HG03432 (cell line): ENCODE results near the gene SPTLC2.
"Not testable (repeated sequence)": the region's sequence is repeated elsewhere in the genome, so short reads cannot be mapped to it uniquely, and the experiment has no call there.

Experiments
- ATAC-seq: cut with Tn5 transposase; IDR thresholded peaks from one replicate; pipeline ENCODE4 v1.9.1; 2021; ENCODE audit warnings: mild to moderate bottlenecking, moderate library complexity; ENCODE audit not compliant: unreplicated experiment

The SPTLC2 gene

DNA sequence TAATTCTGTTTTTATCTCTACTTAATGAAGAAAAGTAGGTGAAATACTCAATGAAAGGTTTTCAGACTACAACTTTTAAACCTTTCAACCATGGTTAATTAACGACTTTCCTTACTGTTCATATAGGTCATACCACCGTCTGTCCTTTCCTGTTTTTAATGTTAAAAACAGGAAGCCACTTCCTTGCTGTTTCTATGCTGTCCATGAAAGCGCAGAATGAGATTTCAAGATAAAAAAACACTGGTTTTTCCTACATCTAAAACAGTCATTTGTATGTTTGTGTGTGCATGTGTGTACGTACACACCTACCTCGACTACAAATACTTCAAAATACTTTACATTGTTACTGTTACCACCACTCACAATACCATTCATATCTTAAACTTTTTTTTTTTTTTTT is 27.3 kb downstream of the SPTLC2 start:
- ATAC-seq: no peak

DNA sequence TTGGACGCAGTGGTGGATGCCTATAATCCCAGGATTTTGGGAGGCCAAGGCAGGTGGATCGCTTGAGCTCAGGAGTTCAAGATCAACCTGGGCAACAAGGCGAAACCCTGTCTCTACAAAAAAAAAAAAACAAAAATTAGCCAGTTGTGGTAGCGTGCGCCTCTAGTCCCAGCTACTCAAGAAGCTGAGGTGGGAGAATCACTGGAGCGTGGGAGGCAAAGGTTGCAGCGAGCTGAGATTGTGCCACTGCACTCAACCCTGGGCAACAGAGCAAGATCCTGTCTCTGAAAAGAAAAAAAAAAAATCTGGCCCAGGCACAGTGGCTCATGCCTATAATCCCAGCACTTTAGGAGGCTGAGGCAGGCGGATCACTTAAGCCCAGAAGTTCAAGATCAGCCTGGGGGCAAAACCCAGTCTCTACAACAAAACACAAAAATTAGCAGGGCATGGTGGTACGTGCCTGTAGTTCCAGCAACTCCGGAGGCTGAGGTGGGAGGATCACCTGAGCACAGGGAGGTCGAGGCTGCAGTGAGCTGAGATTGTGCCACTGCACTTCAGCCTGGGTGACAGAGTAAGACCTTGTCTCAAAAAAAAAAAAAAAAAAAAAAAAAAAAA is 27.9 kb downstream of the SPTLC2 start:
- not testable (repeated sequence) for ATAC-seq

DNA sequence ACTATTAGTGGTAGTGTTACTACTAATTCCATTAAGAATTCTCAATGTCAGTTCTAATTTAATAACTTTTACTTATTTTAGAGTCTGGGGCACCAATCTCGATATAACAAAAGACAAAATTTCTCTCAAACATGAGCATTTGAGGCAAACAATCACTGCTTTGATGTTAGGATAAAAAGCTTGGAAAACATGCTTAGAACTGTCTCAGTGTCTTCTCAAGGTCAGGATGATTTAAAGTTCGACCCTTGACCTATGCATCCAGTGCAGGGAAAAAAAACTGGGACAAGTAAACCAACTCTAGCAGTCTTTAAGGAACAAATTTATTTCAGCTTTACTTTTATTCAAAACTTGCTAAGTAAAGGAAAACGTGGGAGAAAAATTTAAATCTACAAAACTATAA is 31.1 kb downstream of the SPTLC2 start:
- ATAC-seq: no peak

DNA sequence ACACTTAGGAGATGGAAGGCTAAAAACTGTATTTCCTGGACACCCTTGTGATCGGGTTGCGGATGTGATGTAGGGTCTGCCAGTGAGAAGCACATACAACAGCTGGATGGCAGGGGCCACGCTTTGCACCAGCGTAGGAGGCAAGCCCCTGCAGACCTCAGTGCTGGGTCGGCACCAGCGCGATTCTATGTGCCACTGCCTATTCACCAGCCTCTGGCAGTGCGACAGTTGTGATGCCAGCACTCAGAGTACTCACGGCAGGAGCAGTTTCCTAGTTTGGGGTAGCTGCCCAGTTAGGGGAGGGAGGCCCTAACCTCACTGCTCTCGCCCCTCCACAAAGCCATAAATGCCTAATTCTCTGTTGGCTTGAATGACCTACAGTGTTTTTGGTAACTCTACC is 31.6 kb downstream of the SPTLC2 start:
- no peak for ATAC-seq

- no peak for ATAC-seq
These were observed 32.8 kb downstream of the SPTLC2 start for GRCh38 chr14:77583657-77584056.

- no peak for ATAC-seq
These were observed 33.9 kb downstream of the SPTLC2 start for GRCh38 chr14:77582511-77582910.

- peak; percentile 97 for ATAC-seq
These were observed 35.4 kb downstream of the SPTLC2 start for GRCh38 chr14:77580964-77581505.

GRCh38 chr14:77580477-77580876 is 36.0 kb downstream of the SPTLC2 start:
- peak; percentile 26 for ATAC-seq

DNA sequence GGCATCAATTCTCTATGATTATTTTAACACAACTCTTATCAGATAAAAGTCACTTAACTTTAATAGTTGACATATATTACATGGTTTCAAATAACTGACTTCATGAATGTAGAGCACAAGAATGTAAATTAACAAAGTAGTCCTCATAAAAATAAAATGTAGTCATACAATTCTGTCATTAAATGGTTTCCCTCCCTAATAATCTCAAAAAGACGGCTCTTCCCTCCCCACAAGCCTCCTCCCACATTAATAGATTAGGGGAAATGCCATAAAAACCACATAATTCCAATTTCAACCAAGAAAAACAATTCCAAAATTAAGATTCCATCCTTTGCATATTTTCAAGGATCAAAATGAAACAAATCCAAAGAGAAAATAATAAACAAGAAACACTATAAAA is 36.7 kb downstream of the SPTLC2 start:
- no peak for ATAC-seq

- ATAC-seq: no peak
These were observed 37.4 kb downstream of the SPTLC2 start for GRCh38 chr14:77579065-77579464.

GRCh38 chr14:77574446-77575115 is 41.9 kb downstream of the SPTLC2 start:
- no peak for ATAC-seq

GRCh38 chr14:77573964-77574363 is 42.5 kb downstream of the SPTLC2 start:
- ATAC-seq: no peak

DNA sequence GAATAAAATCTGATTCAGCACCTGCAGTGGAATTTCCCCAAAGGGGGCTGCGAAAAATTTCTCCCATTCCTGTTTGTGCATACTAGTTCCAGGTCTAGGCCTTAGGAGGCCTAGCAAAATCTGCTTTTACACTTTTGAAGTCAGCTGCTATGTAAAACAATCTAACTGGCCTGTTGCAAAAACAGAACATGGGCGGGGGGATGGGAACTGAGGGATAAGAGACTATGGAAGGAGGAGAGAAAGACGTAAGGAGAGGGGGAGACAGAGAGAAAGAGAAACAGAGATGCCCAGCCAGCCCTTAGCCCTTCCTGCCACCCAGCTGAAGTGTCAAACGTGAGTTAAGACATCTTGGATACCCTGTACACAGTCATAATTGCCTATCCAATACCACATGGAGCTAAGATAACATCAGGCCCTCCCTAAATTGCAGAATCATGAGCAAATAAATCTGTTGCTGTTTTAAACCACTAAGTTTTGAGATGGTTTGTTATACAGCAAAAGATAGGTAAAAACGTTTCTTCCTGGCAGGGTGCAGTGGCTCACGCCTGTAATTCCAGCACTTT is 45.6 kb downstream of the SPTLC2 start:
- ATAC-seq: no peak

GRCh38 chr14:77565994-77566305 is 50.5 kb downstream of the SPTLC2 start:
- ATAC-seq: no peak

DNA sequence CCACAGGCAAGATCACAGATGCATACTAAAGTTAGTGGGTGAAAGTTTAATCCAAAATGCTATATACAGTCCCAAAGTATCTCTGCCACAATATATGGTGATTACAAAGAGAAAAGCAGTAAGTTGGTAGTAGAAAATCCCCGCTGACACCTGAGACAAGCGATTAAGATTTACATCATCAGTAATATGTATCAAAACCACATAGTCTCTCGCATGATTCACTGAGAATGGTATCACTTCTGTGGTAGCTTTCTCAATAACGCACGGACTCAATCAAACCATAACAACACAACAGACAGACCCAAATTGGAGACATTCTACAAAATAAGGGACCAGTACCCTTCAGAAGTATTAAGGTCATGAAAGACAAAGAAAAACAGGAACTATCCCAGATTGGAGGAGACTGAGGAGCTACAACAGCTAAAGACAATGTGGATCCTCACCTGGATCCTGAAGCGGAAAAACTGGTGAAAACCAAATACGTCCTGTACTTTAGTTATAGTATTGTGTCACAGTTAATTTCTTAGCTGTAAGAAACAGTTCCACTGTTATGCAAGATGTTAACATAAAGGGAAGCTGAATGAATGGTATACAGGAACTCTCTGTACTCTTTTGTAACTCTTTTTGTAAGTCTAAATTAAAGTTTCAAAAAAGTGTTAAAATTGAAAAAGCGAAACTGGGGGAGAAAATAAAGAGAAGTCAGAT is 51.0 kb downstream of the SPTLC2 start:
- ATAC-seq: no peak

DNA sequence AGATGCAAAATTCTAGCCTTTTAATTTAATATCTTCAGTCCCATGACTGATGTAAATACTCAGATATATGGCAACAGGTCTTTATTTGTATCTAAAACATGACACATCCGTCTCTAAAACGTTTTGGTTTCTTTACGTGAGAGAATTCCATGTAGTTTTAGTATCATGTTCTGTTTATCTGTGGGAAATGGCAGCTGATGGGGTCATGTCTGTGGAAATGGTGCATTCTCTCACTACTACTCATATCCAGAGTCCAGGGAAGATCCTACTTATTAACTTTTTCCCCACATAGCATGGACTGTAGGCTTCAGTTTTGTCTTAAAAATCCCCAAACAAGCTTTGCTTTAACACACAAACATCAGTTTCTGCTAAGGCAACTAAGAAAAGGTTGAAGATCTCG is 53.8 kb downstream of the SPTLC2 start:
- ATAC-seq: no peak

GRCh38 chr14:77561881-77562280 is 54.6 kb downstream of the SPTLC2 start:
- ATAC-seq: no peak

GRCh38 chr14:77559381-77559780 is 57.1 kb downstream of the SPTLC2 start:
- no peak for ATAC-seq

DNA sequence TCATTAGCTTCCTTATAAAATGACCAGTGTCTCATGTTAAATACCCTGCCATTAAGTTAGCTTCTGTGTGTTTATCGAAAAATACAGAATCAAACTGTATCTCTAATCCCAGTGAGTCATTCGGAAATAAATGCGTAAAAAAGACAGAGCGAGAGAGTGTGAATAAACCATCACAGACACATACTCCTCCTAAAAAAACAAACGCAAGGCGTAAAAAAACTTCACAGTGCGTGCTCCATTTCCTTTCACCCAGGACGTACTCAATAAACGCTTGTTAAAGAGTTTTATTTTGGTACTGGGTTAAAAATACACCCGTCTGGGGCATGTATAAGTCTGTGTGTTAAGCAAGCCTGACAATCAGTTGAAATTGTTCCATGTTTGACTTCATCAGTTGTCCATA is 59.0 kb downstream of the SPTLC2 start:
- no peak for ATAC-seq

DNA sequence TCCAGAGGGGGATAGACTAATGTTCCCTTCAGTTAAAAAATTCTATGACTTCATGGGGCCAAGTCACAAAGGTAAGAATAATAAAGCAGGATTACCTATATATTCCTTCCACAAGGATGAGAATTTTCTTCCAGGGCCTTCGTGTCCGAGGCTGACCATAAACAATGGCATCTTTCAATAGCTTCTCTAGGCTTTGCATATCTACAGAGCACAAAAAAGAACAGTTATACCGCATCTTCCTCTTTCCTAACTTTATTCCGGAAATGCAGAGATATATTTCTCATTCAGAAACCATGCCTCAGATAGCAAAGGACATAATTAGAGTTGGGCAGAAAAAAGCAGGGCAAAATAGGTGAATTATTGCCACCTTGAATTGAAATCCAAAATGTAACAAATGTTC is 59.5 kb downstream of the SPTLC2 start:
- no peak for ATAC-seq

DNA sequence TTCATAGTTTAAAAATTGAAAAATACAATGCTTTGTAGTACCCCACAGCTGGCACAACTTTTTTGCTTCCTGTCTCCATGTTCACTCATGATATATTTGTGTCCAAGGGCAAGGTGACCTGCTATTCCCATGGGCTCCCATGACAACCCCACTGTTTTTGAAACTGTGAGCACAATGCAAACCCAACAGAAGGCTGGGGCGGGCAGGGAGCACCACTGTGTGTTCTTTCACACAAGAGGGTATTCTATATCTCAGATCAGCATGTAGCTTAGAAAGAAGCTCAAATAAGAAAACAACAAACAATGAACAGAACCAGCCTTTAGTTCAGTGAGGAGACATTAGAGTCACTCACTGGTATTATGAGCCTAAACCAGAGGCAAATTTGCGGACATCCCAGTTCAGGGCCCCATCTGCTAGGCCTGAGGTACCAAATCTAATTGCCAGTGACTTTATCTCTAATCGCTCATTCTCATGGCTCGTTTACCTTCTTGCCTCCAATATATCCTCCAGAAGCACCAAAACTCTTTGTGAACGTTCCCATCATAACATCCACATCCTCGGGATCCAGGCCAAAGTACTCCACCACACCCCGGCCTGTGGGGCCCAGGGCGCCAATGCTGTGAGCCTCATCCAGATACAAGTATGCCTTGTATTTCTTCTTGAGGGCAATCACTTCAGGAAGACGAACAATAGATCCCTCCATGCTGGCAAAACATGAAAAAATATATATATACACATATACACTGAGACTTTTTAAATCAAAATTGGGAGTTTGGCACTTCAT is 61.4 kb downstream of the SPTLC2 start:
- ATAC-seq: peak; percentile 20
